CD4-positive, alpha-beta T cell treated with Interleukin-21 for 1 hour (primary cell): ENCODE measurements around the gene USP2.

Source experiments
- DNase-seq: peaks from one replicate; pipeline ENCODE4 v3.0.0-alpha.2; 2020

Gene USP2

DNA sequence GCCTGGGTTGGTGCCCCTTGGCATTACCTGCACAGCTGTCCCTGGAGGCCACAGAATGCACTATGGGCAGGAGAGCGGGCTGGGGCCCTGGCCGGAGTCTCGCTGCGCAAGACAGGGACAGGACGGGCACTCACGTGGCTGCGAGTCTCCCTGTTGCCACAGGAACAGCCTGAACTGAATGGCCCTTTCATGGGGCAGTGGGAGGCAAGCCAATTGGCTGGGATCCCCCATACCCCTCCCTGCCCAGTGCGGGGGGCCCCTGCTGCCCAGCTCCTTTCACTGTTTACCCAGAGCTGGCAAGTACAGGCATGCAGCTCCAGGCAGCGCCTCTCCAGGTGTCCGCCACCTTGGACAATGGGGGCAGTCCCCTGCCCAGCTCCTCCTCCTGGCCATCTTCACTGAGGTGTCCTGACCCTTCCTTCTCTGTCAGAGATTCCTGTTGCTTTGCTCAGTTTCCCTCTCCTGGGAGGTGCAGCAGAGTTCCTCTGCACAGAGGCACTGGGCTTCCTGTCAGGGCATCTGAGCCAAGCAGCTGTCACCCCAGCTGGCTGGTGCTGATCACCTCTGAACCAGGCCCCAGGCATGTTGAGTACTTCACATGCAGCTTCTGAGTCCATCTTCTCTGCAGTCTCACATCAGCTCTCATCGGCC lies 5.2 kb downstream of the USP2 start:
- no peak for DNase-seq

DNA sequence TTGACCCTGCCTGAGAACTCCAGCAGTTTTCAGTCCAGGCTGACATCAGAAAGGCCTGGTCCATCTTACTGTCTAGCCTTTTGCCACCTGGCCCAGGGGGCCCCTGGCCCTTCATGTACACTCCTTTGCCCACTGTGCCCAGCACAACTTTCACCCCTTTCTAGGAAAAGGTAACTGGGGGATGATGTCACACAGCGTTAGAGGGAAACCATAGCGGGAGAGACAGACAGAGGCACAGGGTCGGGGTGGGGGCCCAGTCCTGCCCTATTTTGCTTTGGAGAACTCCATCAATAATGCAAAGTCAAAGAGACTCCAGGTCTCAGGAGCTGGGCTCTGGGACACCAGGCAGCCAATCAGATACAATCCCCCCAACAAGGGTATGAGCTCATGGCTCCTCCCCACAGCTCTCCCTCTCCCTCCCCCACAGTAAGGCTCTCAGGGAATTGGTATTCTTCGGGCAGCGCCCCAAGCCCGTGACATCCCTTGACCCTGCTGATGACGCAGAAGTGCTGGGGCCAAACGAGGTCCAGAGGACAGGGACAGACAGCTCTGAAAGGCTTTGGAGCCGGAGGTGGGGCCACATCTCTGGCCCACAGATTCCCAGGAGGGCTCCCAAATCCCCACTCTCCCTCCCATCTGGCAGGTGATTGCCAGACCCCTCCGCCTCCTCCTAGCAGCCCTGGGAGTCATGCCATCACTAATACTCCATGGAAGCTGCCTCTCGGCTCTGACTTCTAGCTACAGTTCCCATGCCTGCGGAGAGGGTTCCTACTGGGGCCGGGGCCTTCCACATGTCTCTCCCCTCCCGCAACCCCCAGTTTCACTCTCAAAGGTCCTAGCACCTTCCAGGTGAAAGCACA lies 5.9 kb downstream of the USP2 start:
- no peak for DNase-seq

DNA sequence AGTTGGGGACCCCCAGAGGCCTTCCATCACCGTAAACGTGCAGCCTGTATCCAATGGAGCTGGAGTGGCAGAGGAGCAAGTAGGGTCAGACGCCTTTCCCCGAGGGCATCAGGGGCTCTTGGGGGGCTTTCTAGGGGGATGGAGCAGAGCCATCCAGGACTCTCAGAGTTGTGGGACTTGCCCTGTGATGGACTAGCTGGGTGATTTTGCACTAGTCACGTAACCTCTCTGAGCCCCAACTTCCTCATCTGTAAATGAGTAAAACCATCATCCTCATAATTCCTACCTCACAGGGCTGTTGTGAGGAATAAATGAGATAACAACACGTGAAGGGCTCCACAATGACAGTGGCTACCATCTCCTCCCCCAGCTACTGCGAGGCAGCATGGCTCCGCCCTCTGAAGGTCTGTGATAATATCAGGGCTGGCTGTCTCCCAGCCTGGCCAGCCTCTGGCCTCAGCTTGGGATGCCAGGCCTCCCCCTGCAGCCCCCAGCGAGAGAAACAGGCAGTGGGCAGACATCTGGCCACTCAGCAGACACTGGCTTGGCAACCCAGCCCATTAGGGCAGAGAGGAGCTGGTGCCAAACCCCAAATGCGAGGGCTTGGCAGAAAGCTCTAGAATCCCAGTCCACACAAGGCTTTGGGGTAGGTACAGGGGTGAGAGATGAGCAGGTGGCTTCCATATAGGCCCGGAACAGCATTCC lies 6.7 kb downstream of the USP2 start:
- no peak for DNase-seq

DNA sequence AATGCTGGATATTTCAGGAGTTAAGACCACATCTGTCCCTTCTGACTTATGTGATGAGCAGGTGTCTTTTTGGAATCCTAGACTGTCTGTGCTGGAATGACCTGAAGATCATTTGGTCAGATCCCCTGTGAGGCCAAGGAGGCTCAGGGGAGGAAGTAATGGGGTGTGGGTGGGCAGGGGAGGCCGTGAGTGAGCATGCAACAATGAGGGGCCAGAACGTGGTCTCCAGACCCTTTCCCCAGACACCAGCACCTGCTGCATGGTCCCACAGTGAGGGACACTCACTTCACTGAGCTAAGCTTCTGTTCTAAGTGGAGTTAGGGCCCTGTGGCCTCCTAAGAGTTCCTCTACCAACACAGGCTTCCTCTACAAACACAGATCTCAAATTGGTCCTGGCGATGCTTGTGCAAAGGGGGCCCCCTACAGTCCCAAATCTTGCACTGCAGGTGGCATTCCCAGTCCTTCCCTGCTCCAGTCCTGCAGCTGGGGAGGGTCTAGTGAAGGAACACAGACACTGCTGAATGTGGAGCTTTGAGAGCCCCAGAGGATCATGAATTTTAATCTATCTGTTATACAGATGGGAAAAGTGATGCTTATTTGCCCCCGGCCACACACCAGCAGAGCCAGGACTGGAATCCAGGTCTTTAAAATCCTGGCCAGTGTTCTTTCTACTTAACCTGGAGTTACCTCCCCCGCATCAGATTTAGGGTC lies 7.4 kb downstream of the USP2 start:
- peak; percentile 56 for DNase-seq

DNA sequence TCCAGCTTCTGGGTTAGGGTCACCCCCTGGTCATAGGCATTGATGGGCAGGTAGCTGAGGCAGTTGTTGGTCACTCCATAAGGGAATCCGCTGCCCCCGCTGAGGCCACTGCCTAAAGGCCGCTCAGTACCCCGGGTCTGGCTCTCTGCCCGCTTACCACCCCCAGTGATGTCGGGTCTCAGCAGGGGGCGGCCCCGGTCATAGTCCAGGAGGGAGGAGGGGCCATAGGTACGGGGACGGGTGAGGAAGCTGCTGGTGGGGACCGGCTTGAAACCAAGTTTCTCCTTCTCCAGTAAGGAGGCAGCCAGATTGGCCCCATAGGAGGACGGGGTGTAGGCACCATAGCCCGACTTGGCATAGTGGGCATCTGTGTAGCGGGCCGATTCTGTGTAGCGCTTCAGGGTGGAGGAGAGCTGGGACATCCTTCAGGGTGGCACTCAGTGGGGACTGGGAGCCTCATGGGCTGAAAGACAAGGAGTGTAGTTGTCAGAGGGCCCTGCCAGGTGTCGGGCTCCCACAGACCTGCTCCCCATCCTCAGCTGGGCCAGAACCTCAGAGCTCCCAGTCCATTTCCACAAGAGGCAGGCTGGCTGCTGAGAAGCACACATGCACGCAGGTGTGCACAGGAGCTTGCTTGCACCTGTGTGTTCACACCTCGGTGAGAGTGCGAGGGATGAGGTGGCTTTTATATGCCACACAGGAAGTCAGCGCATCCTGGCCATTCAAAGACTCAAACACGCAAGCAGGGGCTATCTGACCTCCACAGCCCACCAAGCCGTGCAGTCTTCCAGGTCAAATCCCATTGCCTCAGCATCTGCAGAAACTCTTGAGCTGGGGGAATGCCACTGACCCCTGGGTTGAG lies 8.2 kb downstream of the USP2 start:
- DNase-seq: no peak

DNA sequence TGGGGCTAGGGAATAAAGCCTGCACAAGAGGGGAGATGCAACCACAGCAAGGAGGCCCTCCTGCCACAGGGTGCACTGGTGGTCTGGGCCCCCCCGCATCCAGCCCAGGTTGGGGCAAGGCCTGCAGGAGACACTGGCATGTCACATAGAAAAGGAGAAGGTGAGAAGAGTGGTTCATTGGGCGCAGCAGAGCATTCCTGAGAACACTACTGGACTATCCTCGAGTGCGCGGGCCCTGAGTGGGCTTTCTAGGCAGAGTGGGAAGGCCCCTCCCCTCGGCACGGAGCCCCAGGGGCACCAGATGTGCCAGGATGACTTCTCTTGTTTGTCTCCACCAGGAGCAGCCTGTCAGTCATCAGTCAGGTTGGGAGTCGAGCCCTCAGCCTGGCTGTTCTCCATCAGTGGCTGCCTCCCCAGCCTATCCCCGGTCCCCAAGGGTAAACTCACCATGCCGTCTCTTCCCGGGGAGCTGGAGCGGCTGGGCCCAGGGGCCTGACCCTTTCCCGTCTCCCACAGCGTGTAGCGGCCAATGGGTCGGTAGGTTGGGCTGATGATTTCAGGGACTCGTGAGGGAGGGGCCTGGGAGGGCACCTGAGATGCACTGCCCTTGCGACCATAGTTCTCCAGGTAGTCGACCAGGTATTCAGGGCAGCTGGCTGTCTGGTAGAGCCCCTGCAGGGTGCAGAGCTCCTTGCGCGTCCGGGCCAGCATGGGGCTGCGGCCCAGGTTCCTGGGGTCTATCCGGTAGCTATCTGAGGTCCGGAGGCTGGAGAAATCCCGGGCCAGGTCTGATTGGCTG lies 9.0 kb downstream of the USP2 start:
- DNase-seq: no peak

DNA sequence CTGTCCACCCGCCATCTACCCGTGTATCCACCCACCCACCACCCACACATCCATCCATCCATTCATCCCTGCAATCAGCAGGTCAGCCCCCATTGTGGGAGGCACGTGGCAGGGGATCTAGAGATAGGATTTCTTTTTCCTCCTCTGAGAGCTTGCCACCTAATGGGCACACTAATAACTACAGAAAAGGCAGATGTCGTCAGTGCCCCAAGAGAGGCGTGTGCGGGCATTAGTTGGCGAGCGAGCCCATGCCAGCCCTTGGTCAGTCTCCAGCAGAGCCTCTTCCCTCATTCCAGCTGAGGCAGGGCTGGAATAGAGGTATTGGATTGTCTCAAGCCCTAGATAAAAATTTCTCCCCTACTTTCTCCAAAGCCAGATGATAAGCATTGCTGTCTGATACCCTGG lies 9.7 kb downstream of the USP2 start:
- DNase-seq: no peak

DNA sequence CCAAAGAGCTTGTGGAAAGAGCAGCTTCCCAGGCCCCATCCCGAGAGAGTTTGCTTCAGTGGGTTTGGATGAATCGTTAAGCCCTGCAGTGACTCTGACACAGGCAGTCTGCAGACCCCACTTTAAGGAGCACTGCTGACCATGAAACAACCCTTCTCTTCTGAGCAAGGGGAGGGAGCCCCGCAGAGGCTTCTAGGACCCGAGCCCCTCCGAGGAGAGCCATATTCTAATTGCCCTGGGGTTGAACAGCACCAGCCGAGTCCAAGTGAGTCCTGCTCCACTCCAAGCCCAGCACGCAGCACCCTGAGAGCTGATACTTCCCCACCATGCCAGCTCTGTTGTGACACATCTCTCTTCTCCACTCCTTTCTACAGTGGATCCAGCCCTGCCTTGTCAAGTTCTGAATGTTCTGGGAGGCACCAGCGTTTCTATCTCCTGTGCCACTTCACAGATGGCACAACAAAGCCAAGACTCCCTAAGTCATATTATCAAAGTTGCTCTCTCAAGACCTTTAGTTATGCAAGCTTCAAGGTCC lies 10.4 kb downstream of the USP2 start:
- no peak for DNase-seq

DNA sequence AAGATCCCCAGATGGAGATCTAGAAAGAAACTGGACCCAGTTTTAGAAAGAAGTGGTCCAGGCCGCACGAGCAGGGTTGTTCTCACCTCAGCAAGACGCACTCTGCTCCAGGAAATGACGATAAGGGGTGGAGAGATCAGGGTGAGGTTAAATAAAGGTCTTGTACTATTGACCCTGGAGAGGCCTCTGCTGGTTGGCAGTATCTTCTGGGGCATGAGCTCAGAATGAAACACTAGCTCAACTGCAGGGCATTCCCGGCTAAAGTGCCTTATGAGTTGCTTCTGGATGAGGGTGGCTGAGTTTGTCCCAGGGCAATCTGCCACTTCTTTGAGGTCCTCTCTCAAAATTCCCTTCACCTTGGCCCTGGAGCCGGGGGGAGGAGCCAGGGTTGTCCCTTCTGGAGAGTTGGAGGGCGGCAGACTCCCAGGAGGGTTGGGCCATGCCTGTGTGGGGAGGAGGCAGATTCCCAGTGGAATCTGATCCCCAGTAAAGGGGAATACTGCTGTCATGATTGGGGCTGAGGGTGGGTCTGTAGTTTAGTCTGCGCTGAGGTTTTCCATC lies 10.9 kb downstream of the USP2 start:
- peak; percentile 46 for DNase-seq

DNA sequence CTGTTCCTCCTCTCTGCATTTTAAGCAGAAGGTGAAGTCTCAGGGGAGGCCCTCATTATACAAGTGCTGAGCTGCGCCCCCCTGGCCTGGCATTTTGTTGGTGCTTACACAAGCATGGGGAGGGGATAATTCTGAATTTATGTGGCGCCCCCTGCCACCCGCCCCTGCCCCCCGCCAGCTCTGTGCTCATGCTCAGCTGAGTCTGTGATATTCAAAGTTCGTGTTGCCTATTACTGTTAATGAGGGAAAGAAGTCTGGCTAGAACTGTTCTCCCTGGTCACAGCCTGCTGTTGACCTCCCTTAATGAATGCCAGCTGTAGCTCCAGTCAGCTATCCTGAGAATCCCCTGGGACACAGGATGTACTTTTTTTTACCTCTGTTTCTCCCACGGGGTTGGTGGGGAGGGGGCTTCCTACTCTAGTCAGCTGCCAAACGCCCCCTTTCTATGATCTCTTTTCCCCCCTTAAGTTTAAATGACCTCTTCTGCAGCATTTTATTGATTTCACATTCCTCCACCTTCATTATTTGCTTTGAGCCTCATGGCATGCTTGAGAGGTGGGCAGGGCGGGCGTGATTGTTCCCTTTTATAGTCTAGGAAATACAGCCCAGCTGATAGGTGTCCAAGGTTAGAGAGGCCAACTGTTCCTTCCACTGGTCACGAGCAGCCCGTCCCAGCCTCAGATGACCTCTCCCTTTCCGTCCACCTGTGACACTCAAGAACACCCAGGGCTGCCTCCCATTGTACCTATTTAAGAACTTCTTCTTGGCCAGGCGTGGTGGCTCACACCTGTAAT lies 12.2 kb downstream of the USP2 start:
- no peak for DNase-seq

DNA sequence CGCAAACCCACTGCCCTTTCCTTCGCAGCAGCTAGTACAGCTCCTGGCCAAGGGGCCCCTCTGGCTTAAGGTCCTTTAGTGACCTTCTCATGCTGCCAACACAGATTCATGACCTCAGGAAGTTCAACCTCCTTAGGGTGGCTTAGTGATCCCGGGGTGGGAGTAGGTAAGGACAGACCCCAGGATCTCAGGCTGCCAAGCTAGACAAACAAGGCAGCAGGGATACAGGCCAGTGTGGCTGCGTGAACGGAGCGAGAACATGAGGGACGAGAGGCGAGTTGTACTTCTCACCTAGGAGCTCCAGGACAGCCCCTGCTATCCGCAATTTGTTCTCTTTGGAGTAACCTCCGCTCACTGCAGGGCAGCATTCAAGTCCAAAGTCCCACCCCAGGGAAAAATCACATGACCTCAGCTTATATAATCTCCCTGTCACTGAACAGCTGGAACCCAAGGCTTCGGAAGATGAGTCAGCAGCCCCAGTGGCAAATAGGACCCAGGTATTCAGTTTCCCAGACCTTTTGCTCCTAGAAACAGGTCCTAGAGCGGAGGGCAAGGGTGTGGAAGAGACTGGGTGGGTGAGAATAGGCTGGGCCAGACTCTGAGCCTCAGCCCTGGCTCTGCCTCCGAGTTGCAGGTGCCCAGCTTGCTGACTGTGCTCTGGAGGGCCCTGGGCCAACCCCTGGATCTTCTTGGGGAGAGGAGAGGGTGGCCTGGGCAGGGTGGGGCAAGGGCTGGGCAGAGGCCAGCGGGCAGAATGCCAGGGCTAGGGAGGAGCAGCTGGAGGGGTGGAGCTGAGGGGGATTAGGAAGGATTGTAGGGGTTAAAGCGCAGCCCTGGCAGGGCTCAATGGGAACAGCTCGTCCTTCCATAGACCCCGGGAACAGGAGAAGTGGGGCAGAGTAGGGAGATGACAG lies 13.1 kb downstream of the USP2 start:
- DNase-seq: no peak

DNA sequence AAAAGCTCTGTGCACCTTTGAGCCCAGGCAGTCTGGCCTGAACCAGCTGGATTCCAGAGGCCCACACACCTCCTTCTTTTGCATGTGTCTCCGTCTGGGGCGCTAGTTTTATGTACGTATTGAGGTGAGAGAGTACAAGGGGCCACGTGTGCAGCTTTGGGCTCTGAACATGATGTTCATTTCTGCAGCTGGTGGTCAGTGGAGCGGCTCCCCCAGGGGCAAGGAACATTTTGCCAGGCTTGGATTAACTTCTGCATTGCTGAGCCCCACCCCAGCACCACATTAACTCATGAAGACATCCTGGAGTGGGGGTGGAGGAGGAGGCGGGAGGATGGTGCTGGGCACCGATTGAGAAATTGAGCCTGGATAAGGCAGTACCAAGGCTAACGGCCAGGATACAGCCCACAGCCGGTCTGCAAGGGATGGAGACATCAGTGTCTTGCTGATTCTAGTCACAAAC lies 13.8 kb downstream of the USP2 start:
- DNase-seq: no peak

DNA sequence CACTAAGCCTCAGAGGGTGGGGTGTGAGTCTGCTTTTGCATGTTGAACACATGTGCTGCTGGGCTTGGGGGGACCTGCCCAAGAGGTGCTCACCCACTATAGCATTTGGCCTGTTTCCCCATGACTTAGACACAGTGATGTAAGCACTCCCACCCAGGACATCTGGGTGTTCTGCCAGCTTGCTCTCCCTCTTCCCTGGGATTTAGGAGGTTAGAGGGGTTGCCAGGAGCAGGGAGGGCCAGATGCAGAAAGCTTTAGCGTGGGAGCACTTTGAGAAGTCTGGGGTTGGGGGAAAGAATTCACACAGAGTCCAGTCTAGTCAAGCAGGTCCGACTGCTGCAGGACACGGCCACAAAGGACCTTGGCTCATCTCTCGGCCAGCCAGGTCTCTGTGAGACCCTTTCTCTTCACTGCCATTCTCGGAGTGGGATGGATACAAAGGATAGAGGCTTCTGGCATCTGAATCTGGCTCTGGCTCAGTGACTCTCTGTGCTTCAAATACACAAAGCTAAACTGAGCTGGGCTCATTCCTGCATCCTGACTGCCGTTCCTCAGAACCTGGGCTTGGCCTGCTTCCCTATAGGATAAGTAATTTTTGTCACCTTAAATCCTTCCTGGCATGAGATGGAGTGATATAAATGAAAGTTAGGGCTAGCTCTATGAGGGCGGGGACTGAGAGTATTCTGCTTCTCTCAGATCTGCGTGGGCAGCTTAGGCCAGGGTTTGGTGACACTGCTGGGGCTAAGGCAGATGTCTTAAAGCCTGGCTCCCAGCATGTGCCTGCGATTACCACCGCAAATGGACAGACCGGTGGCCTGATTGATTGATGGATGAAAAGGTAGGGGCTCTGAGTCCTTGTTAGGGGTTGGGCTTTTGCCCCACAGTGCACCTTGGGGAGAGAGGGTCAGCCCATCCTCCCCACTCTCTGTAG lies 14.5 kb downstream of the USP2 start:
- no peak for DNase-seq

DNA sequence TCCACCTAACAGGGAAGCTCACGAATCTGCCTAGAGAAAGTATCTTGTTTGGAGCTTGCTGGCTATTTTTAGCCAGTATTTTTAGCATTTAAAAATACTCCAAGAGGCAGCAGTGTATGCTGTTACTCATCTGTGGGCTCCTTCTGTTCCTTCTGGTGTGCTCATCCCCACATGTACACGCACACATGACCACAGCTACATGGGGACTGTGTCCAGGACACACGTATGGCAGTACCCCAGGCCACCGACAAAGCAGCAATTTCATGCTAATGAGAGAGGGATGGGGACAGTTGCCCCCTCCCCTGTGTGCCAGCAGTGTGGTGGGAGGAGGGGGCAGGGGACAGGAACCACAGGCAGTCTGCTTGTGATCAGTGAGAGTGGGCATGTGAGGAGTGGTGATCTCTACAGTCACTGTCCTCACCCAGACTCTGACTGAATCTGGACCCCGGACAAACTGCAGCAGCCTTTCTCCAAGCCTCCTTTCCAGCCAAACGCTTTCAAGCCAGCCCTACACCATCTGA lies 16.4 kb downstream of the USP2 start:
- no peak for DNase-seq

DNA sequence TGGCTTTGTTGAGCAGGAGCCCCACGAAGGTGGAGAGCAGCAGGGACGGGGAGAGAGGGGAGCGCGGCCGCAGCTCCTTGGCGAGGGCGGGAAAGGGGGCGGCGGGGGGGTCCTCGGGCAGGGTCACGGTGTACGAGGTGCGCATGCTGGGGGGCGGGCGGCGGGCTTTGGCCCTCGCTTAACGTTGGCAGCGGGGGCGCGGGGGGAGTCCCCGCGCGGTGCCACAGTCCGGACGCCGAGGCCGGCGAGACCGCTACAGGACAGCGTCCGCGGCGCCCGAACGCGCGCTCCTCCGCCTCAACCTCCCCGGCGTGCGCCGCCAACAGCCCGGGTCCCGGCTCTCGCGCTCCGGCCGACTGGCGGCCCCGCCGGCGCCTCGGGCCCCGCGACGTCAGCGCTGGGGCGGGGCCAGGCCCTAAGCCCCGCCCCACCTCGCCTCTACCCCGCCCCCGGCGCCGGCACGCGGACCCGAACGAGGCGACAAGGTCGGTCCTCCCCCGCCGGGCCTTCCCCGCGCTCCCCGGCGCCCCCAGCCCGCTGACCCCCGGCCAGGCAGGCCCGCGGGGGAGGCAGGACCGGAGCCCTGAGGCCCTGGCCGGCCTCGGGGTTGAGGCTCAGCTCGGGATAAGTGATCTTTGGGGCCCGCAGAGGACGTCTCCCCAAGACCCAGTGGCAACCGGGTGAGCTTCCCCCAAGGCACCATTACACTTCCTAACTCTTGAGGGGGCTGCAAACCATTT lies 17.5 kb downstream of the USP2 start:
- peak; percentile 60 for DNase-seq

DNA sequence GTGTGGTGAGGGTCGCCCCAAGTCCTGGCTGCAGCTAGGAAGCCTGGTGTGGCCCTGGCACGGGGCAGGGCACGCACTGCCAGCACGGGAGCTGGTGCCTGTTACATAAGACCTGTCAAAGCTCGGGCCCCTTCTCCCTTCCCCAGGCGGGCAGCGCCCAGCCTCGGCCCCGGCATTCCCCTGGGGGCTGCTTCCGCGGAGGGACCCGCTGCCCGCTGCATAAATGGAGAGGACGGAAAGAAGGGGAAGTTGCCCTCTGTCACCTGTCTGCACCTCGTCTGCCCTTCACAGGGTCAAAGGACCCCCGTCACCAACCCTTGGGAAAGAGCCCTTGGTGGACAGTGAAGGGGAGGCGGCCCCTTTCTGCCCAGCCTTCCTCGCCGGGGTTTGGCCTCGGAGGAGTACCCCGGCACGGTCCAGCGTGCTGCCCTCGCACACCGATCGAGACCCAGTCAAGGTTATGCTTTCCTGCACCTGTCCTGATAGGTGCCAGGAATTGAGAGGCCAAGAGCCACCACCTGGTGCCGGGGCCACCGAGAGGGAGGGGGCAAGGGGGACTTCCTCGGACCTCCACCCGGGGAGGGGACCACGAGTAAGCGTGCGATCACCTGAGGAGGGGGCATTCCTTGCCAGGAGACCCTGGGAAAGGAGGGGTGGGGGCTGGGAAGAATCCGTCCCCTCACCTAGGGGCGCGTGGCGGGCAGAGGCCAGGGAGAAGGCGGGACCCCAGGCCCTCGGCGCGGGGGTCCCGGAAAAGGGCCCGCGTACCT lies 18.2 kb downstream of the USP2 start:
- DNase-seq: no peak
